Right lung (tissue), 5 donors: ENCODE measurements around the gene RANBP17. TPM values are rescaled to one million over a fixed set of nuclear protein-coding genes. Genes with fewer than 3 reads are reported as not detected.
"Not testable (repeated sequence)": the region's sequence is repeated elsewhere in the genome, so short reads cannot be mapped to it uniquely, and the experiment has no call there.

ENCODE experiments used
- DNase-seq, 2 donors: peaks; one replicate each; pipeline ENCODE4 v3.0.0-alpha.2; 2013
- polyA plus RNA-seq, 5 donors: library from polyadenylated mRNA; unstranded; fragments of 120-200 nt; gene quantifications; one replicate each; pipeline versions ENCODE4 v1.2.1 to v1.2.3, GENCODE V29; 2013; ENCODE audit warnings: inconsistent platforms in 1 of 5, low replicate concordance in 1 of 5; ENCODE audit not compliant: insufficient read length in 5 of 5, insufficient read depth in 1 of 5

RANBP17 gene
- polyA plus RNA-seq, 5 donors: 21.5 to 56.2 (median 39.6) TPM

GRCh38 chr5:170865622-170866021 lies 3.8 kb downstream of the RANBP17 start:
- DNase-seq: no peak

- no peak for DNase-seq
These were observed 6.0 kb downstream of the RANBP17 start for GRCh38 chr5:170867825-170868224.

GRCh38 chr5:170870390-170870789 lies 8.6 kb downstream of the RANBP17 start:
- DNase-seq: not testable (repeated sequence)

GRCh38 chr5:170874017-170874416 lies 12.2 kb downstream of the RANBP17 start:
- no peak for DNase-seq

GRCh38 chr5:170875811-170876210 lies 14.0 kb downstream of the RANBP17 start:
- no peak for DNase-seq

GRCh38 chr5:170880084-170880483 lies 18.3 kb downstream of the RANBP17 start:
- no peak for DNase-seq

GRCh38 chr5:170882345-170882744 lies 20.5 kb downstream of the RANBP17 start:
- DNase-seq: no peak

GRCh38 chr5:170885256-170885655 lies 23.4 kb downstream of the RANBP17 start:
- no peak for DNase-seq

GRCh38 chr5:170885809-170886208 lies 24.0 kb downstream of the RANBP17 start:
- DNase-seq: no peak

- no peak for DNase-seq
These were observed 24.5 kb downstream of the RANBP17 start for GRCh38 chr5:170886210-170886894.

- no peak for DNase-seq
These were observed 30.4 kb downstream of the RANBP17 start for GRCh38 chr5:170892196-170892595.

- DNase-seq: no peak
These were observed 32.8 kb downstream of the RANBP17 start for GRCh38 chr5:170894665-170895064.

- DNase-seq: no peak
These were observed 35.0 kb downstream of the RANBP17 start for GRCh38 chr5:170896779-170897178.

- no peak for DNase-seq
These were observed 41.3 kb downstream of the RANBP17 start for GRCh38 chr5:170903075-170903474.

GRCh38 chr5:170907758-170908157 lies 45.9 kb downstream of the RANBP17 start:
- DNase-seq: no peak

- no peak for DNase-seq
These were observed 51.8 kb downstream of the RANBP17 start for GRCh38 chr5:170913573-170913972.

- DNase-seq: no peak
These were observed 55.3 kb downstream of the RANBP17 start for GRCh38 chr5:170917113-170917512.

GRCh38 chr5:170920196-170920595 lies 58.4 kb downstream of the RANBP17 start:
- no peak for DNase-seq

GRCh38 chr5:170922331-170922730 lies 60.5 kb downstream of the RANBP17 start:
- DNase-seq: not testable (repeated sequence)

- no peak for DNase-seq
These were observed 62.2 kb downstream of the RANBP17 start for GRCh38 chr5:170923910-170924620.

- not testable (repeated sequence) for DNase-seq
These were observed 73.9 kb downstream of the RANBP17 start for GRCh38 chr5:170935534-170936218.

GRCh38 chr5:170937072-170937471 lies 75.3 kb downstream of the RANBP17 start:
- no peak for DNase-seq

- DNase-seq: no peak
These were observed 76.1 kb downstream of the RANBP17 start for GRCh38 chr5:170937914-170938313.
